NK-92 (cell line): ENCODE results near the gene CCDC88A.
"Not testable (repeated sequence)": the region's sequence is repeated elsewhere in the genome, so short reads cannot be mapped to it uniquely, and the experiment has no call there.

Experiments
- DNase-seq: peaks from one replicate; lab custom pipeline; 2025; ENCODE audit not compliant: unreplicated experiment; lab: John Stamatoyannopoulos, UW

CCDC88A gene

GRCh38 chr2:55419679-55420438 lies at the start of gene CCDC88A:
CCDC88A (minus strand) TSS chr2:55419856; CDS start chr2:55419079, 777 bp downstream.
- DNase-seq: peak; percentile 39

GRCh38 chr2:55461679-55462078 lies 42.0 kb upstream of the CCDC88A start:
- DNase-seq: no peak

GRCh38 chr2:55460562-55460961 lies 40.9 kb upstream of the CCDC88A start:
- DNase-seq: no peak

GRCh38 chr2:55459714-55460274 lies 40.1 kb upstream of the CCDC88A start:
- DNase-seq: no peak

GRCh38 chr2:55459279-55459678 lies 39.6 kb upstream of the CCDC88A start:
- DNase-seq: no peak

GRCh38 chr2:55454121-55454520 lies 34.5 kb upstream of the CCDC88A start:
- no peak for DNase-seq

- DNase-seq: no peak
Observed at GRCh38 chr2:55452879-55453278, 33.2 kb upstream of the CCDC88A start.

- no peak for DNase-seq
Observed at GRCh38 chr2:55451699-55452098, 32.0 kb upstream of the CCDC88A start.

- DNase-seq: not testable (repeated sequence)
Observed at GRCh38 chr2:55450014-55450413, 30.4 kb upstream of the CCDC88A start.

- not testable (repeated sequence) for DNase-seq
Observed at GRCh38 chr2:55442045-55442760, 22.5 kb upstream of the CCDC88A start.

- no peak for DNase-seq
Observed at GRCh38 chr2:55441280-55441892, 21.7 kb upstream of the CCDC88A start.

GRCh38 chr2:55439101-55439397 lies 19.4 kb upstream of the CCDC88A start:
- no peak for DNase-seq

- DNase-seq: no peak
Observed at GRCh38 chr2:55438391-55439100, 18.9 kb upstream of the CCDC88A start.

GRCh38 chr2:55437515-55438390 lies 18.1 kb upstream of the CCDC88A start:
- DNase-seq: no peak

- no peak for DNase-seq
Observed at GRCh38 chr2:55431982-55432627, 12.4 kb upstream of the CCDC88A start.

GRCh38 chr2:55430211-55430975 lies 10.7 kb upstream of the CCDC88A start:
- no peak for DNase-seq

GRCh38 chr2:55428258-55428657 lies 8.6 kb upstream of the CCDC88A start:
- DNase-seq: no peak

GRCh38 chr2:55425431-55425831 lies 5.8 kb upstream of the CCDC88A start:
- DNase-seq: no peak
